Skin epidermis (tissue), 12 donors: Measurements from ENCODE around the gene RSPH3.
"Not testable (repeated sequence)": the region's sequence is repeated elsewhere in the genome, so short reads cannot be mapped to it uniquely, and the experiment has no call there.

ENCODE experiments used
- H3K27ac ChIP-seq, 21 experiments: fragments of 200-600 bp; sonication (generic) in 11 of 21; one replicate each; pipeline ENCODE4 v1.5.0; 2020; ENCODE audit warnings: mild to moderate bottlenecking in 3 of 21, inconsistent platforms in 2 of 21, moderate library complexity in 2 of 21
- H3K4me3 ChIP-seq, 7 experiments: fragments of 200-600 bp; sonication (generic) in 2 of 7; one replicate each; pipeline ENCODE4 v1.5.0; 2020; ENCODE audit warnings: inconsistent platforms in 2 of 7, mild to moderate bottlenecking in 2 of 7, moderate library complexity in 1 of 7

Gene RSPH3, protein sequence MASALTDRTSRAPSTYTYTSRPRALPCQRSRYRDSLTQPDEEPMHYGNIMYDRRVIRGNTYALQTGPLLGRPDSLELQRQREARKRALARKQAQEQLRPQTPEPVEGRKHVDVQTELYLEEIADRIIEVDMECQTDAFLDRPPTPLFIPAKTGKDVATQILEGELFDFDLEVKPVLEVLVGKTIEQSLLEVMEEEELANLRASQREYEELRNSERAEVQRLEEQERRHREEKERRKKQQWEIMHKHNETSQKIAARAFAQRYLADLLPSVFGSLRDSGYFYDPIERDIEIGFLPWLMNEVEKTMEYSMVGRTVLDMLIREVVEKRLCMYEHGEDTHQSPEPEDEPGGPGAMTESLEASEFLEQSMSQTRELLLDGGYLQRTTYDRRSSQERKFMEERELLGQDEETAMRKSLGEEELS

GRCh38 chr6:158999666-159000403, at the start of gene RSPH3:
TSS of gene RSPH3 (minus strand) at chr6:159000202. CDS start at chr6:158999550, 652 bp downstream.
- H3K4me3 ChIP-seq: peak within 1 kb of the TSS; percentile 56 to 85 (median 78)
- peak within 1 kb of the TSS; percentile 43 to 97 (median 86) for H3K27ac ChIP-seq

GRCh38 chr6:159047891-159048685, 48.1 kb upstream of the RSPH3 start:
- Histone ChIP-seq H3K27ac (peak overlapping the region in 1 of 21 experiments; percentile 20), H3K4me3 (no peak overlapping the region)

DNA sequence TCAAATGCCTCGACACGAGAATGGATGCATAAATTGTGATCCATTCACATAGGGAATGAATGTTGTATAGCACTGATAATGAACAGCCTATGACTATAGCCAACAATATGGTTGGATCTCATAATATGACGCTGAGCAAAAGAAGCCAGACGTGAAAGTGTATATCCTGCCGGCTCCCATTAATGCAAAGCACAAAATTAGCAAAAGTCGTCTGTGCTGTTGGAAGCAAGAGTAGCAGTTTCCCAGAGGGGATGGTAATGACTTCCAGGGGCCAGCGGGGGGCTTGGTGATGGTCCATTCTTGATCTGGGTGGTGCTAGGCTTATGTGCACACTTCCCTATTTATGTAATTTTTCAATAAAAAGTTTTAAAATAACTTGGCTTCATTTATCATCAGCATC, 45.8 kb upstream of the RSPH3 start:
- Histone ChIP-seq H3K27ac (peak overlapping the region in 1 of 21 experiments; percentile 92), H3K4me3 (no peak overlapping the region)

- Histone ChIP-seq H3K4me3 (peak within 1 kb of the TSS; percentile 22 to 38 (median 32)), H3K27ac (peak within 1 kb of the TSS in 17 of 21 experiments; percentile 28 to 92 (median 62))
Measured at GRCh38 chr6:159044899-159045727, 45.1 kb upstream of the RSPH3 start, which contains the start of gene TAGAP. TSS of gene TAGAP (minus strand) at chr6:159044991. CDS start at chr6:159044146, 845 bp downstream.

DNA sequence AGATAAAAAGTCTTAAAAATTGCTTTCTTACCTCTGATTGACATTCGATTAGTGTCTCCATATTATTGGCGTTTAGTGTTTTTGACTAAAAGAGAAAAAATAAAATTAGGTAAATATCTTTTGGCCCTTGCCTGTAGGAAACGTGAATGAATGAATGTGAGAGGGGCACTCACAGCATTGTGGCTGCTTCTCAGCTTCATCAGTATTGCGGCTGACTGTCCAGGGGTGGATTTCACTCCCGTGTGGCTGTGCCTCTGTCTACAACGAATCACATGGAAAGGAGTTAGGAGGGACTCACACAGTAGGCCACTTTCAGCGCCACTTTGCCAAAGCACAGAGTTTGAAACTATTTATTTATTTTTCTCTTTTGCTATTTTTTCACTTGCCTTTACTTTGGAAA, 43.9 kb upstream of the RSPH3 start:
- Histone ChIP-seq H3K4me3 (peak overlapping the region; percentile 22 to 38 (median 32)), H3K27ac (peak overlapping the region in 15 of 21 experiments; percentile 1 to 92 (median 63))

GRCh38 chr6:159043251-159043650, 43.2 kb upstream of the RSPH3 start:
- H3K27ac ChIP-seq: peak overlapping the region in 18 of 21 experiments; percentile 1 to 92 (median 59)
- peak overlapping the region; percentile 22 to 38 (median 32) for H3K4me3 ChIP-seq

- Histone ChIP-seq H3K27ac (peak overlapping the region in 16 of 21 experiments; percentile 6 to 92 (median 62)), H3K4me3 (peak overlapping the region; percentile 22 to 38 (median 32))
Measured at GRCh38 chr6:159042826-159043181, 42.8 kb upstream of the RSPH3 start.

GRCh38 chr6:159042003-159042825, 42.2 kb upstream of the RSPH3 start:
- peak overlapping the region in 6 of 7 experiments; percentile 4 to 38 (median 32) for H3K4me3 ChIP-seq
- peak overlapping the region in 17 of 21 experiments; percentile 3 to 92 (median 50) for H3K27ac ChIP-seq

- H3K27ac ChIP-seq: peak overlapping the region in 10 of 21 experiments; percentile 8 to 92 (median 60)
- H3K4me3 ChIP-seq: peak overlapping the region in 2 of 7 experiments; percentile 36 to 38
Measured at GRCh38 chr6:159041181-159041580, 41.2 kb upstream of the RSPH3 start.

GRCh38 chr6:159039885-159040258, 39.9 kb upstream of the RSPH3 start:
- H3K27ac ChIP-seq: peak overlapping the region in 12 of 21 experiments; percentile 13 to 92 (median 54)

GRCh38 chr6:159038914-159039884, 39.2 kb upstream of the RSPH3 start:
- Histone ChIP-seq H3K27ac (peak overlapping the region in 15 of 21 experiments; percentile 13 to 92 (median 56)), H3K4me3 (no peak overlapping the region)

More at GRCh38 chr6:159039885-159040258, 39.9 kb upstream of the RSPH3 start:
- no peak overlapping the region for H3K4me3 ChIP-seq

- peak overlapping the region in 10 of 21 experiments; percentile 48 to 92 (median 60) for H3K27ac ChIP-seq
- H3K4me3 ChIP-seq: not testable (repeated sequence)
Measured at GRCh38 chr6:159038318-159038717, 38.3 kb upstream of the RSPH3 start.

DNA sequence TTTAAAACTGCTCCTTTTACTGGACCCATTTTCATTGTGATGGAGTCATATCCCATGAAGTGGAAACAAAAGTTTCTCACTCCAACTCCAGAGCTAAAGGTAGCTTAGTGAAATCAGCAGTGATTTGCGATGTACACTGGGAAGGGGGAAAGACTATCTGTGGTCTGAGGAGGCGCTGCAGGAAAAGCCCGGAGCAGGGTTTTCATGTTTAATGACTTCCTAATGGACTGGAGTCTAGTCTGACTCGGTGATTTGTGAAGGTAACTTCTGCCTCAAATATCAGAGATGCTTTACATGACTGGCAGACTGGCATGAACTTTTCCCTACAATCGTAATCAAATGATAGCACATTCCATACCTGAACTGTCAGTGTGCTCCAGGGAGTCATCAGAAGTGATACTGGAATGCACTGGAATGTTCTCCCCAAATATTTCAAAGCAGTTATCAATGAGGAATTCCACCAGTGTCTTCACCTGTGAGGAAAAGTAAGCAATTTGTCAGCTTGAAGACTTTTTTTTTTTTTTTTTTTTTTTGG, 37.8 kb upstream of the RSPH3 start:
- peak overlapping the region in 1 of 21 experiments; percentile 63 for H3K27ac ChIP-seq
- H3K4me3 ChIP-seq: no peak overlapping the region

DNA sequence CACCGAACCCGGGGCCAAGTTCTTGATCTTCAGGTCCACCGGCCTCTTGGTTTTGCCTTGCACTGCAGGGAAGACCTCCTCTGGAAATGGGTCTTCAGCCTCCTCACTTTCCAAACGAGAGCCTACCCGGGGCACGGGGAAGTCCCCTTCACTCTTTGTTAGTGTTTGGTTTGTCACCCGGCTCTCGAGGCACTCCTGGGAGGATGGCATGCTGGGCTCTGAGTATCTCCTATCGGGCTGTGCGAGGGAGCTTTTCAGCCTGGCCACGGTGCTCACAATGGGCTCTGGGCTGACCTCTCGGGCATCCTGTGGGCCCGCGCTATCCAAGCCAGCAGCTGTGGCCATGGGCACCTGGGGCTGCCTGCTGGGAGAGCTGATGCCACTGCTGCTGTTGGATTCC, 36.7 kb upstream of the RSPH3 start:
- Histone ChIP-seq H3K4me3 (no peak overlapping the region), H3K27ac (no peak overlapping the region)

DNA sequence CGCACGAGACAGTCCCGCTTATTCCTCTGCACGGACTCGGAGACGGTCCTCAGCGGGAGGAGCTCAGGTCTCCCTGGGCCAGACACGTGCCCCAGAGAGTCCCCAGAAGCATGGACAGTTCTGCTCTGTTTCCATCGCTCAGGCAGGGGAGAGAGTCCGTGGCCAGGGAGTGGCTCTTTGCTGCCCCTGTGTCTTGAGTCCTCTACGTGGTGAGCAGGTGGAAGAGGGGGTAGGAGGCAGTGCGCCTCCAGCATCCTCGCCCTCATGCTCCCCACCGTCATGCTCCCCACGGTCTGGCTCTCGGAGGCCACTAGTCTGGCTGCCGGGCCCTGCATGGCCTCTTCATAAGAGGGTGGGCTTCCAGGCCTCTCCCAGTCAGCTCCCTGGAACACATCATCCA, 35.9 kb upstream of the RSPH3 start:
- Histone ChIP-seq H3K4me3 (no peak overlapping the region), H3K27ac (no peak overlapping the region)
